IMR-90 (cell line): ENCODE measurements around the gene TTC28. TPM values are rescaled to one million over a fixed set of nuclear protein-coding genes. Genes with fewer than 3 reads are reported as not detected.

Experiments used
- ATAC-seq: fragments of 200-7000 bp; cut with Tn5 transposase; 2 replicates; pipeline ENCODE4 v1.9.1; 2020; ENCODE audit warnings: low read depth, mild to moderate bottlenecking, moderate library complexity
- BruUV-seq: library from RNA; stranded (reverse); fragments of 400-500 nt; replicated peaks from 2 replicates; lab custom pipeline; 2021; lab: Mats Ljungman, UMichigan
- CTCF ChIA-PET: fragments of 300-600 bp; formaldehyde crosslinking; extraction: SDS; loops from one replicate; lab custom pipeline; 2021; ENCODE audit warnings: antibody characterized with exemption; lab: Yijun Ruan, JAX
- POLR2A ChIA-PET: fragments of 300-600 bp; sonication (Branson Sonifier 250); formaldehyde crosslinking; loops from one replicate; lab custom pipeline; 2022; ENCODE audit warnings: antibody characterized with exemption; ENCODE audit not compliant: unreplicated experiment; lab: Charles Lee
- DNase-seq: peaks from one replicate; pipeline ENCODE4 v3.0.0; 2013
- H2AFZ ChIP-seq: replicated peaks from 2 replicates; pipeline ENCODE3; 2013; ENCODE audit warnings: low read length, mild to moderate bottlenecking; ENCODE audit not compliant: poor library complexity
- H2AK5ac ChIP-seq: 2 replicates; pipeline ENCODE4 v1.6.1; 2013; ENCODE audit warnings: low read depth, low read length, inconsistent platforms
- H2AK9ac ChIP-seq: replicated peaks from 2 replicates; pipeline ENCODE3; 2013; ENCODE audit warnings: mild to moderate bottlenecking, low read depth, low read length, moderate library complexity; ENCODE audit not compliant: poor library complexity
- H2BK120ac ChIP-seq: 2 replicates; pipeline ENCODE4 v1.6.1; 2013; ENCODE audit warnings: low read depth, low read length, inconsistent platforms
- H2BK15ac ChIP-seq: 3 replicates; pipeline ENCODE4 v1.6.1; 2013; ENCODE audit warnings: low read depth, low read length, inconsistent platforms
- H2BK20ac ChIP-seq: 2 replicates; pipeline ENCODE4 v1.6.1; 2013; ENCODE audit warnings: low read depth, mild to moderate bottlenecking, inconsistent platforms, low read length, moderate library complexity
- H2BK5ac ChIP-seq: 2 replicates; pipeline ENCODE4 v1.6.1; 2013; ENCODE audit warnings: mild to moderate bottlenecking, low read depth, low read length, inconsistent platforms; ENCODE audit not compliant: poor library complexity, severe bottlenecking
- H3K14ac ChIP-seq: replicated peaks from 2 replicates; pipeline ENCODE4 v1.6.1; 2013; ENCODE audit warnings: low read depth, low read length, inconsistent platforms
- H3K18ac ChIP-seq: 2 replicates; pipeline ENCODE4 v1.6.1; 2013; ENCODE audit warnings: low read depth, low read length, control low read depth
- H3K23ac ChIP-seq: 2 replicates; pipeline ENCODE4 v1.6.1; 2013; ENCODE audit warnings: low read depth, low read length, inconsistent platforms
- H3K27ac ChIP-seq: 2 replicates; pipeline ENCODE4 v1.5.1; 2013; ENCODE audit warnings: mild to moderate bottlenecking, control low read depth, low read length; ENCODE audit not compliant: insufficient read depth
- H3K27me3 ChIP-seq: 2 replicates; pipeline ENCODE4 v1.6.1; 2013; ENCODE audit warnings: low read length; ENCODE audit not compliant: control insufficient read depth, insufficient read depth
- H3K36me3 ChIP-seq: 2 replicates; pipeline ENCODE4 v1.6.1; 2013; ENCODE audit warnings: low read length, mixed read lengths; ENCODE audit not compliant: control insufficient read depth, insufficient read depth
- H3K4ac ChIP-seq: 2 replicates; pipeline ENCODE4 v1.6.1; 2013; ENCODE audit warnings: low read depth, low read length, inconsistent platforms
- H3K4me1 ChIP-seq: 2 replicates; pipeline ENCODE4 v1.6.1; 2013; ENCODE audit warnings: low read length, mixed read lengths; ENCODE audit not compliant: control insufficient read depth, insufficient read depth
- H3K4me2 ChIP-seq: 2 replicates; pipeline ENCODE4 v1.6.1; 2013; ENCODE audit warnings: low read depth, mild to moderate bottlenecking, control low read depth, low read length, moderate library complexity
- H3K4me3 ChIP-seq: 2 replicates; pipeline ENCODE4 v1.5.1; 2013; ENCODE audit warnings: low read depth, mild to moderate bottlenecking, control low read depth, low read length, moderate library complexity; ENCODE audit not compliant: insufficient read depth
- H3K56ac ChIP-seq: 2 replicates; pipeline ENCODE4 v1.6.1; 2013; ENCODE audit warnings: low read length, inconsistent platforms; ENCODE audit not compliant: insufficient read depth; ENCODE audit errors: extremely low read depth
- H3K79me1 ChIP-seq, 2 experiments: 2 replicates each; pipeline ENCODE4 v1.6.1; 2013; ENCODE audit warnings: low read length in 2 of 2, inconsistent platforms in 1 of 2, low read depth in 1 of 2
- H3K9ac ChIP-seq: 2 replicates; pipeline ENCODE4 v1.6.1; 2013; ENCODE audit warnings: low read depth, low read length, control low read depth
- H3K9me1 ChIP-seq: 2 replicates; pipeline ENCODE4 v1.6.1; 2013; ENCODE audit warnings: low read length, inconsistent platforms; ENCODE audit not compliant: insufficient read depth
- H3K9me3 ChIP-seq: 2 replicates; pipeline ENCODE4 v1.6.1; 2013; ENCODE audit warnings: low read length; ENCODE audit not compliant: control insufficient read depth, insufficient read depth
- H4K20me1 ChIP-seq: 2 replicates; pipeline ENCODE4 v1.6.1; 2013; ENCODE audit warnings: low read length, inconsistent platforms; ENCODE audit not compliant: insufficient read depth
- H4K5ac ChIP-seq: 2 replicates; pipeline ENCODE4 v1.6.1; 2013; ENCODE audit warnings: mild to moderate bottlenecking, low read depth, low read length, control low read depth
- H4K8ac ChIP-seq, 2 experiments: 2 replicates each; pipeline ENCODE4 v1.6.1; 2013; ENCODE audit warnings: low read depth in 2 of 2, low read length in 2 of 2, control low read depth in 1 of 2, inconsistent platforms in 1 of 2
- H4K91ac ChIP-seq: 2 replicates; pipeline ENCODE4 v1.6.1; 2013; ENCODE audit warnings: low read depth, low read length, inconsistent platforms; ENCODE audit not compliant: insufficient read depth
- BHLHE40 ChIP-seq: fragments of 150-350 bp; IDR thresholded peaks from 2 replicates; pipeline ENCODE4 v1.6.1; 2016; ENCODE audit warnings: mild to moderate bottlenecking, low read depth, low read length
- CEBPB ChIP-seq: IDR thresholded peaks from 2 replicates; pipeline ENCODE4 v1.6.1; 2012; ENCODE audit warnings: low read depth, low read length, improper control_type of control experiment
- CTCF ChIP-seq: conservative IDR thresholded peaks from 2 replicates; pipeline ENCODE4 v1.5.1; 2012; ENCODE audit warnings: mild to moderate bottlenecking, low read depth, low read length, improper control_type of control experiment
- FOS ChIP-seq: fragments of 150-350 bp; IDR thresholded peaks from 2 replicates; pipeline ENCODE4 v1.6.1; 2016; ENCODE audit warnings: low read depth, low read length
- MAZ ChIP-seq: IDR thresholded peaks from 2 replicates; pipeline ENCODE4 v1.6.1; 2012; ENCODE audit warnings: low read depth, mild to moderate bottlenecking, low read length, improper control_type of control experiment, moderate library complexity, borderline replicate concordance
- MXI1 ChIP-seq: IDR thresholded peaks from 2 replicates; pipeline ENCODE4 v1.6.1; 2012; ENCODE audit warnings: low read depth, mild to moderate bottlenecking, low read length, moderate library complexity, borderline replicate concordance
- NFE2L2 ChIP-seq: fragments of 150-350 bp; IDR thresholded peaks from 2 replicates; pipeline ENCODE4 v1.6.1; 2016; ENCODE audit warnings: low read depth, mild to moderate bottlenecking, low read length
- POLR2A ChIP-seq: IDR thresholded peaks from 2 replicates; pipeline ENCODE4 v1.6.1; 2012; ENCODE audit warnings: mild to moderate bottlenecking, low read depth, low read length
- RAD21 ChIP-seq: IDR thresholded peaks from 2 replicates; pipeline ENCODE4 v1.6.1; 2012; ENCODE audit warnings: low read length, improper control_type of control experiment
- RCOR1 ChIP-seq: IDR thresholded peaks from 2 replicates; pipeline ENCODE4 v1.6.1; 2012; ENCODE audit warnings: mild to moderate bottlenecking, low read length, improper control_type of control experiment; ENCODE audit not compliant: insufficient replicate concordance
- SMC3 ChIP-seq: fragments of 150-350 bp; IDR thresholded peaks from 2 replicates; pipeline ENCODE4 v1.6.1; 2016; ENCODE audit warnings: low read depth, mild to moderate bottlenecking, antibody characterized with exemption, low read length, moderate library complexity
- USF2 ChIP-seq: fragments of 150-350 bp; IDR thresholded peaks from 2 replicates; pipeline ENCODE4 v1.6.1; 2017; ENCODE audit warnings: mild to moderate bottlenecking, antibody characterized with exemption, low read length, low read depth
- WGBS, 2 experiments: methylation state at CpG; one replicate each; pipeline versions ENCODE4 v1.1.5 to v1.1.7; 2013; ENCODE audit warnings: missing lambda C conversion rate in 2 of 2; ENCODE audit not compliant: insufficient read length in 1 of 2; ENCODE audit errors: extremely low coverage in 2 of 2; 5-methylcytosine and 5-hydroxymethylcytosine counted together
- dilution Hi-C: fragments of 300-500 bp; cut with HindIII; formaldehyde crosslinking; loops from one replicate; pipeline ENCODE4 v1.14.3; 2018; ENCODE audit warnings: low sequenced_read_pairs; ENCODE audit not compliant: unreplicated experiment
- in situ Hi-C: fragments of 300-500 bp; cut with MboI; formaldehyde crosslinking; loops from 3 replicates; pipeline ENCODE4 v1.14.3; 2019; ENCODE audit warnings: low sequenced_read_pairs, inconsistent platforms, mixed read lengths
- intact Hi-C: fragments of 100-400 bp; cut with micrococcal nuclease; formaldehyde crosslinking; loops from 2 replicates; pipeline ENCODE4 v1.10.0; 2022
- polyA plus RNA-seq, 3 experiments: library from polyadenylated mRNA; depleted of rRNA; stranded (reverse); fragments of >200 nt; gene quantifications; 2 replicates each; pipeline ENCODE4 v1.2.3, GENCODE V29; 2012; ENCODE audit warnings: low replicate concordance in 1 of 3
- total RNA-seq: library from RNA; depleted of rRNA; stranded (reverse); fragments of >200 nt; gene quantifications from 2 replicates; pipeline ENCODE4 v1.2.3, GENCODE V29; 2012

The TTC28 gene
- total and polyA plus RNA-seq, 2 of the 4 experiments (the other 2 are of a cell fraction) = 5.6 to 13.3 TPM

- Histone ChIP-seq H2BK15ac (no peak overlapping the region), H3K4me1 (peaks cover 25% of the 10 kb centered on the region), H3K9me3 (no peaks in the 10 kb centered on the region), H3K36me3 (peaks cover 21% of the 10 kb centered on the region), H3K4ac (peak overlapping the region; percentile 56; the same call in 1 of the 2 replicates), H2AFZ (no peak overlapping the region), H3K27ac (no peak overlapping the region), H3K9me1 (peaks cover 18% of the 10 kb centered on the region), H3K9ac (no peak overlapping the region; the same call in 1 of the 2 replicates), H3K27me3 (no peaks in the 10 kb centered on the region), H3K23ac (peak overlapping the region; percentile 19), H2AK5ac (no peak overlapping the region), H4K5ac (no peak overlapping the region), H3K56ac (no peak overlapping the region), H4K91ac (peak overlapping the region; percentile 44; the same call in 1 of the 2 replicates), H3K14ac (peak overlapping the region; percentile 5; the same call in 1 of the 2 replicates), H3K4me3 (no peak overlapping the region), H3K4me2 (no peak overlapping the region), H4K20me1 (0 out of 2 replicates have a peak, but pooled peaks cover 3% of the 10 kb centered on the region), H2BK5ac (peak overlapping the region; percentile 38), H2BK20ac (peak overlapping the region; percentile 15), H2BK120ac (peak overlapping the region; percentile 53), H4K8ac (peak overlapping the region in 1 of 2 experiments; percentile 74; a peak in 1 of 4 replicates), H3K18ac (peak overlapping the region; percentile 27; the same call in 1 of the 2 replicates), H3K79me1 (peaks cover 0 to 11% of the 10 kb centered on the region in 2 experiments; a peak in 1 of 4 replicates), H2AK9ac (no peak overlapping the region)
- dilution Hi-C loops (no loop called here), in situ Hi-C loops (loop anchor here (5.0 to 25.0 kb wide), 3 partner anchors 122 to 1247 kb away; no protein-coding TSS in a partner anchor), intact Hi-C loops (loop anchor here (1.0 to 10.0 kb wide), 6 partner anchors 123 to 1253 kb away; partner anchors contain the start of gene MN1)
- ATAC-seq = peak; percentile 83
- 0% methylated on average over 2 of the region's 14 CpGs; no CpG with 5 or more reads in 1 of the 2 experiments for WGBS, 2 experiments
- BruUV-seq = no TSS peak
- ChIA-PET CTCF (interaction anchor here (0.9 to 1.5 kb wide), 2 partner anchors 11 to 128 kb away, joined by 3 to 7 read pairs; no protein-coding TSS in a partner anchor), POLR2A (no interaction called here)
- TF ChIP-seq SMC3 (peak; percentile 95), USF2 (no peak), NFE2L2 (no peak), RCOR1 (peak; percentile 25), CEBPB (no peak), POLR2A (peak; percentile 43; the same call in 1 of the 2 replicates), MXI1 (peak; percentile 66; the same call in 1 of the 2 replicates), RAD21 (peak; percentile 99), CTCF (peak; percentile 98), FOS (0 out of 2 replicates have a peak, but pooled peaks have one; percentile 19), MAZ (no peak), BHLHE40 (0 out of 2 replicates have a peak, but pooled peaks have one; percentile 5)
- peak; percentile 78 for DNase-seq
Observed at GRCh38 chr22:28009272-28009827, 670.3 kb downstream of the TTC28 start.
